ENCODE results near the gene ADAMTS6. TPM values are rescaled to one million over a fixed set of nuclear protein-coding genes. Genes with fewer than 3 reads are reported as not detected.

ADAMTS6 gene
- polyA plus RNA-seq, 3 donors, result 0.01 TPM; not detected in 2

GRCh38 chr5:65482736-65483545 is 1.2 kb upstream of the ADAMTS6 start:
- TF ChIP-seq CTCF (IDR thresholded peaks at IDR 0.05), result no peak
- Mint-ChIP-seq H3K4me3 (peak overlapping the region in 1 of 2 donors; percentile 95), H3K27me3 (ENCODE audit: low read depth in 3 of 3) (peaks cover 3 to 8% (median 6%) of the 10 kb centered on the region in 3 donors), H3K27ac (peak overlapping the region in 5 of 7 donors; percentile 38 to 85 (median 61)), H3K4me1 (peaks cover 7% of the 10 kb centered on the region), H3K36me3 (no peaks in the 10 kb centered on the region), H3K9me3 (peaks cover 0 to 3% (median 0%) of the 10 kb centered on the region in 7 donors)
- no peaks in the 10 kb centered on the region for H3K36me3 ChIP-seq (replicated peaks in 1 of 2; ENCODE audit: control insufficient read depth in 1 of 2, insufficient read depth in 2 of 2, low read length in 2 of 2)
- no peaks in the 10 kb centered on the region for H3K79me2 ChIP-seq (ENCODE audit: insufficient read depth, low read length)
- peaks cover 0 to 3% of the 10 kb centered on the region in 2 donors for H3K27me3 ChIP-seq (ENCODE audit: control insufficient read depth in 2 of 2, insufficient read depth in 2 of 2, low read length in 2 of 2)
- peak in 1 of 3 donors; percentile 10 for DNase-seq
- H3K9me3 ChIP-seq (replicated peaks in 1 of 2; ENCODE audit: control insufficient read depth in 1 of 2, insufficient read depth in 1 of 2, low read length in 2 of 2), result no peaks in the 10 kb centered on the region
- peaks cover 20 to 29% of the 10 kb centered on the region in 2 donors for H3K4me1 ChIP-seq (ENCODE audit: control insufficient read depth in 1 of 2, insufficient read depth in 2 of 2, low read length in 2 of 2)
- WGBS (ENCODE audit: insufficient coverage), result 0% methylated on average over 5 of the region's 12 CpGs
- H3K4me3 ChIP-seq (replicated peaks in 1 of 3; ENCODE audit: low read depth in 2 of 3, low read length in 3 of 3), result peak overlapping the region; percentile 65 to 99 (median 90)
- intact Hi-C loops (cut with micrococcal nuclease), result loop anchor here (5.0 to 10.0 kb wide), 3 partner anchors 378 to 671 kb away; no protein-coding TSS in a partner anchor
- peak overlapping the region; percentile 81 for H2AFZ ChIP-seq (ENCODE audit: insufficient read depth, low read depth, low read length, poor library complexity, severe bottlenecking)
- peak overlapping the region; percentile 94 for H3K4me2 ChIP-seq (replicated peaks; ENCODE audit: extremely low read depth, low read length, poor library complexity, severe bottlenecking)
- H3K9ac ChIP-seq (ENCODE audit: insufficient read depth, low read length, poor library complexity, severe bottlenecking), result peak overlapping the region; percentile 54
- no peaks in the 10 kb centered on the region for H4K20me1 ChIP-seq (ENCODE audit: insufficient read depth, low read length)
- H3K27ac ChIP-seq (ENCODE audit: low read depth in 1 of 2, low read length in 2 of 2), result peak overlapping the region in 1 of 2 donors; percentile 67

DNA sequence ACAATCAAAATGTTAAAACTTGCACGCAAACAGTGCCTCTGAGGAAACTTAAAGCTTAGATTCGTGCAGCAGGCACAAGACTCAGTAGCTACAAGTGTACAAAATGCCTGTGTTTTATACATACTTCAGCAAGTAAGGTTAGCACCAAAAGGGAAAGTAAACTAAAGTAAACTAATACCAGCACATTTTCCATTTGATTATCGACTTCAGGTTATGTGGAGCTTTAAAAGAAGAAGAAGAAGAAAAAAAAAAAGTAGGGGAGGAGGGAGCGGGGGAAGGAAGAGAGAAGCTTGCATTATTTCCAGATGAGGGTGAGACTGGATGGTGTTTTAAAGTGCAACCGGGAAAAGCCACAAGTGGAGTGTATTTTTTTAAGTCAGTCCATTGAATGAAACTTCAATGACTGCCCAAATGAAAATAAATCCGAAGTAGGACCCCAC is 596 bp upstream of the ADAMTS6 start:
- no peaks in the 10 kb centered on the region for H3K9me3 ChIP-seq (replicated peaks in 1 of 2; ENCODE audit: control insufficient read depth in 1 of 2, insufficient read depth in 1 of 2, low read length in 2 of 2)
- Mint-ChIP-seq H3K4me1 (peaks cover 7% of the 10 kb centered on the region), H3K9me3 (peaks cover 0 to 3% (median 0%) of the 10 kb centered on the region in 7 donors), H3K36me3 (no peaks in the 10 kb centered on the region), H3K27me3 (ENCODE audit: low read depth in 3 of 3) (peaks cover 4 to 9% (median 8%) of the 10 kb centered on the region in 3 donors), H3K4me3 (peak overlapping the region in 1 of 2 donors; percentile 95), H3K27ac (peak overlapping the region in 5 of 7 donors; percentile 38 to 85 (median 68))
- WGBS (ENCODE audit: insufficient coverage), result no CpG with 5 or more reads among the region's 6 CpGs
- peaks cover 20 to 29% of the 10 kb centered on the region in 2 donors for H3K4me1 ChIP-seq (ENCODE audit: control insufficient read depth in 1 of 2, insufficient read depth in 2 of 2, low read length in 2 of 2)
- DNase-seq, result no peak
- peak overlapping the region; percentile 54 for H3K9ac ChIP-seq (ENCODE audit: insufficient read depth, low read length, poor library complexity, severe bottlenecking)
- no peak for TF ChIP-seq CTCF (IDR thresholded peaks at IDR 0.05)
- H4K20me1 ChIP-seq (ENCODE audit: insufficient read depth, low read length), result no peaks in the 10 kb centered on the region
- H2AFZ ChIP-seq (ENCODE audit: insufficient read depth, low read depth, low read length, poor library complexity, severe bottlenecking), result peak overlapping the region; percentile 81
- H3K27ac ChIP-seq (ENCODE audit: low read depth in 1 of 2, low read length in 2 of 2), result peak overlapping the region in 1 of 2 donors; percentile 67
- no peaks in the 10 kb centered on the region for H3K79me2 ChIP-seq (ENCODE audit: insufficient read depth, low read length)
- H3K36me3 ChIP-seq (replicated peaks in 1 of 2; ENCODE audit: control insufficient read depth in 1 of 2, insufficient read depth in 2 of 2, low read length in 2 of 2), result no peaks in the 10 kb centered on the region
- intact Hi-C loops (cut with micrococcal nuclease), result loop anchor here (5.0 to 10.0 kb wide), 3 partner anchors 378 to 670 kb away; no protein-coding TSS in a partner anchor
- H3K4me3 ChIP-seq (replicated peaks in 1 of 3; ENCODE audit: low read depth in 2 of 3, low read length in 3 of 3), result peak overlapping the region; percentile 65 to 99 (median 90)
- peak overlapping the region; percentile 94 for H3K4me2 ChIP-seq (replicated peaks; ENCODE audit: extremely low read depth, low read length, poor library complexity, severe bottlenecking)
- H3K27me3 ChIP-seq (ENCODE audit: control insufficient read depth in 2 of 2, insufficient read depth in 2 of 2, low read length in 2 of 2), result peaks cover 0 to 3% of the 10 kb centered on the region in 2 donors

Measured in CD14-positive monocyte (primary cell).